GM12878 (cell line): Measurements from ENCODE around the gene METAP2. TPM values are rescaled to one million over a fixed set of nuclear protein-coding genes. Genes with fewer than 3 reads are reported as not detected.
"Not testable (repeated sequence)": the region's sequence is repeated elsewhere in the genome, so short reads cannot be mapped to it uniquely, and the experiment has no call there.

Source experiments
- ATAC-seq: fragments of 200-7000 bp; cut with Tn5 transposase; 3 replicates; pipeline ENCODE4 v1.9.1; 2020; ENCODE audit warnings: mild to moderate bottlenecking, moderate library complexity
- BruUV-seq: library from RNA; stranded (reverse); fragments of 400-500 nt; replicated peaks from 2 replicates; lab custom pipeline; 2021; lab: Mats Ljungman, UMichigan
- CTCF ChIA-PET: fragments of 300-600 bp; sonication (Branson Sonifier 250); formaldehyde crosslinking; extraction: SDS; loops from one replicate; lab custom pipeline; 2021; ENCODE audit warnings: inconsistent platforms; lab: Yijun Ruan, JAX
- POLR2A ChIA-PET: fragments of 350-600 bp; formaldehyde crosslinking; extraction: SDS; loops from one replicate; lab custom pipeline; 2021; ENCODE audit warnings: inconsistent platforms; lab: Charles Lee
- RAD21 ChIA-PET: fragments of 300-600 bp; sonication (Branson Sonifier 250); formaldehyde crosslinking; loops from one replicate; lab custom pipeline; 2023; ENCODE audit warnings: antibody characterized with exemption; ENCODE audit not compliant: unreplicated experiment; lab: Charles Lee
- SMC1A ChIA-PET: fragments of 300-600 bp; sonication (Branson Sonifier 250); formaldehyde crosslinking; loops from one replicate; lab custom pipeline; 2023; ENCODE audit not compliant: unreplicated experiment, uncharacterized antibody; lab: Charles Lee
- DNase-seq: peaks from one replicate; pipeline ENCODE4 v3.0.0-alpha.2; 2011; ENCODE audit warnings: low read depth, low spot score
- FAIRE-seq: peaks from 3 replicates; lab custom pipeline; 2011; peaks lifted over from hg19 to GRCh38; lab: Jason Lieb, UNC
- H2AFZ ChIP-seq: 2 replicates; pipeline ENCODE4 v1.6.0; 2011; ENCODE audit warnings: low read depth, low read length, control low read depth; ENCODE audit not compliant: control insufficient read depth
- H3K27ac ChIP-seq: 2 replicates; pipeline ENCODE4 v1.5.1; 2011; ENCODE audit warnings: control low read depth; ENCODE audit not compliant: control insufficient read depth, insufficient read depth
- H3K27me3 ChIP-seq, 2 experiments: replicated peaks in 1 of 2; 2 replicates each; pipeline versions ENCODE4 v1.6.0 to v1.6.1; 2011; ENCODE audit warnings: low read length in 1 of 2; ENCODE audit not compliant: control insufficient read depth in 2 of 2, insufficient read depth in 2 of 2
- H3K36me3 ChIP-seq, 2 experiments: 2 replicates each; pipeline ENCODE4 v1.5.1; 2011; ENCODE audit warnings: low read length in 1 of 2; ENCODE audit not compliant: control insufficient read depth in 2 of 2, insufficient read depth in 2 of 2
- H3K4me1 ChIP-seq: 2 replicates; pipeline ENCODE4 v1.6.1; 2011; ENCODE audit warnings: mild to moderate bottlenecking, low read length, moderate library complexity, mixed read lengths; ENCODE audit not compliant: control insufficient read depth, insufficient read depth
- H3K4me2 ChIP-seq: 2 replicates; pipeline ENCODE4 v1.6.0; 2011; ENCODE audit warnings: control low read depth; ENCODE audit not compliant: control insufficient read depth, insufficient read depth
- H3K4me3 ChIP-seq: fragments of 200-600 bp; sonication (generic); 2 replicates; pipeline ENCODE4 v1.5.1; 2016
- H3K79me2 ChIP-seq: 2 replicates; pipeline ENCODE4 v1.6.0; 2011; ENCODE audit warnings: low read length; ENCODE audit not compliant: control insufficient read depth, insufficient read depth
- H3K9ac ChIP-seq: 2 replicates; pipeline ENCODE4 v1.8.0; 2011; ENCODE audit warnings: low read length, control low read depth, mixed read lengths; ENCODE audit not compliant: control insufficient read depth, insufficient read depth
- H3K9me3 ChIP-seq: replicated peaks from 3 replicates; pipeline ENCODE4 v1.5.1; 2011; ENCODE audit warnings: mild to moderate bottlenecking, low read length; ENCODE audit not compliant: control insufficient read depth, insufficient read depth
- H4K20me1 ChIP-seq: 2 replicates; pipeline ENCODE4 v1.6.0; 2011; ENCODE audit not compliant: control insufficient read depth, insufficient read depth
- BHLHE40 ChIP-seq, 2 experiments: fragments of 450-650 bp in 1 of 2; IDR thresholded peaks; 2 replicates each; pipeline ENCODE4 v1.6.1; 2011 to 2017; ENCODE audit warnings: low read depth in 2 of 2, borderline replicate concordance in 1 of 2, improper control_type of control experiment in 1 of 2, low read length in 1 of 2, mild to moderate bottlenecking in 1 of 2
- E2F4 ChIP-seq: IDR thresholded peaks from 2 replicates; pipeline ENCODE4 v1.6.1; 2012; ENCODE audit warnings: low read depth, low read length, improper control_type of control experiment
- FOXK2 ChIP-seq: fragments of 450-650 bp; IDR thresholded peaks from 2 replicates; pipeline ENCODE4 v1.6.1; 2017; ENCODE audit warnings: mild to moderate bottlenecking, moderate library complexity
- IKZF2 ChIP-seq, 2 experiments: fragments of 450-650 bp; IDR thresholded peaks; 2 replicates each; pipeline ENCODE4 v1.6.1; 2017; ENCODE audit warnings: mild to moderate bottlenecking in 2 of 2, moderate library complexity in 2 of 2
- NFIC ChIP-seq: IDR thresholded peaks from 2 replicates; pipeline ENCODE4 v1.6.1; 2012; ENCODE audit warnings: low read depth, mild to moderate bottlenecking, inconsistent platforms, low read length, moderate library complexity
- POLR2AphosphoS2 ChIP-seq: IDR thresholded peaks from 2 replicates; pipeline ENCODE4 v1.6.1; 2011; ENCODE audit warnings: low read depth, mild to moderate bottlenecking, low read length, improper control_type of control experiment, moderate library complexity
- ZBED1 ChIP-seq: IDR thresholded peaks from 2 replicates; pipeline ENCODE4 v1.6.1; 2016; ENCODE audit warnings: borderline replicate concordance
- ZBTB33 ChIP-seq: fragments of 450-650 bp; IDR thresholded peaks from 2 replicates; pipeline ENCODE4 v1.6.1; 2017; ENCODE audit warnings: mild to moderate bottlenecking
- WGBS: methylation state at CpG from one replicate; pipeline ENCODE4 v1.1.6; 2016; ENCODE audit warnings: low lambda C conversion rate; ENCODE audit not compliant: insufficient replicate concordance, insufficient coverage; ENCODE audit errors: missing lambda C conversion rate; 5-methylcytosine and 5-hydroxymethylcytosine counted together
- in situ Hi-C: fragments of 300-500 bp; cut with MboI; formaldehyde crosslinking; loops from 9 replicates; pipeline ENCODE4 v1.14.3; 2018; ENCODE audit warnings: mixed read lengths
- intact Hi-C: fragments of 100-400 bp; cut with micrococcal nuclease; formaldehyde crosslinking; loops from one replicate; pipeline ENCODE4 v1.14.2; 2022; ENCODE audit not compliant: unreplicated experiment
- polyA plus RNA-seq, 11 experiments: library from polyadenylated mRNA; depleted of rRNA in 4 of 11; unstranded in 6 of 11; stranded (reverse) in 5 of 11; fragments of >200 nt; fragmentation: Nextera tagmentation in 4 of 11; fragmentation: Illumina TruSeq in 1 of 11; extraction: Ambion mirVana in 4 of 11; extraction: Trizol in 1 of 11; gene quantifications; 1 replicate in 1 of 11; 2 replicates in 10 of 11; pipeline versions ENCODE4 v1.2.1 to v1.2.3, GENCODE V29; 2011 to 2016; ENCODE audit warnings: inconsistent platforms in 2 of 11, missing spikeins in 2 of 11, low read depth in 1 of 11
- total RNA-seq, 4 experiments: library from RNA; depleted of rRNA in 3 of 4; stranded (reverse); fragments of >200 nt in 3 of 4; fragmentation: Illumina TruSeq in 1 of 4; extraction: Trizol in 1 of 4; gene quantifications; 2 replicates each; pipeline versions ENCODE4 v1.2.1 to v1.2.3, GENCODE V29; 2013 to 2021

METAP2 gene
- total and polyA plus RNA-seq, 10 of the 15 experiments (the other 5 are each of a cell fraction or from before 2014, with no cell fraction given) = 50.7 to 132 (median 73.9) TPM

GRCh38 chr12:95445099-95445498 is 28.9 kb upstream of the METAP2 start:
- H4K20me1 ChIP-seq, intact Hi-C loops, H3K4me2 ChIP-seq, POLR2A ChIA-PET, RAD21 ChIA-PET, H3K79me2 ChIP-seq, H3K9me3 ChIP-seq, H3K27me3 ChIP-seq, H3K36me3 ChIP-seq, BruUV-seq, in situ Hi-C loops, H3K9ac ChIP-seq, H2AFZ ChIP-seq, H3K4me3 ChIP-seq, H3K4me1 ChIP-seq, ATAC-seq, FAIRE-seq, DNase-seq, H3K27ac ChIP-seq, SMC1A ChIA-PET: not testable (repeated sequence)
- CTCF ChIA-PET = interaction anchor here (1.3 kb wide), 1 partner anchor 16 kb away, joined by 4 read pairs; no protein-coding TSS in a partner anchor
- WGBS = 26% methylated on average over 4 of the region's 4 CpGs

GRCh38 chr12:95445884-95446505 is 28.0 kb upstream of the METAP2 start:
- intact Hi-C loops = no loop called here
- H2AFZ ChIP-seq = no peak overlapping the region

More at GRCh38 chr12:95445884-95446505, 28.0 kb upstream of the METAP2 start:
- in situ Hi-C loops = no loop called here
- Histone ChIP-seq H3K4me3 (no peak overlapping the region), H3K4me2 (no peak overlapping the region), H3K9ac (no peak overlapping the region), H3K4me1 (no peaks in the 10 kb centered on the region), H3K27ac (no peak overlapping the region), H3K27me3 (peaks cover 0 to 10% of the 10 kb centered on the region in 2 experiments; a peak in 3 of 4 replicates), H3K79me2 (no peaks in the 10 kb centered on the region), H3K9me3 (no peaks in the 10 kb centered on the region; the same call in 2 of the 3 replicates), H4K20me1 (no peaks in the 10 kb centered on the region), H3K36me3 (no peaks in the 10 kb centered on the region)
- TF ChIP-seq IKZF2 (IDR thresholded peaks at IDR 0.05) (no peak), ZBTB33 (no peak), ZBED1 (no peak), NFIC (no peak), FOXK2 (no peak), BHLHE40 (IDR thresholded peaks at IDR 0.05; ENCODE audit: borderline replicate concordance in 1 of 2, low read depth in 2 of 2, low read length in 1 of 2) (no peak), POLR2AphosphoS2 (no peak), E2F4 (no peak)
- DNase-seq (no peak), ATAC-seq (no peak), FAIRE-seq (no peak)
- BruUV-seq = no TSS peak
- ChIA-PET CTCF (interaction anchor here (1.3 kb wide), 1 partner anchor 17 kb away, joined by 4 read pairs; no protein-coding TSS in a partner anchor), SMC1A (no interaction called here), RAD21 (no interaction called here), POLR2A (no interaction called here)
- 50% methylated on average over 8 of the region's 8 CpGs for WGBS
